B cell (primary cell): ENCODE data around the gene FSTL3. TPM values are rescaled to one million over a fixed set of nuclear protein-coding genes. Genes with fewer than 3 reads are reported as not detected.

Experiments
- ATAC-seq: fragments of 200-7000 bp; cut with Tn5 transposase; one replicate; pipeline ENCODE4 v1.10.0; 2021; ENCODE audit warnings: low read depth, mild to moderate bottlenecking, moderate number of reproducible peaks, moderate library complexity
- CTCF ChIA-PET: fragments of 350-600 bp; sonication (Branson Sonifier 250); formaldehyde crosslinking; loops from one replicate; lab custom pipeline; 2021; ENCODE audit warnings: antibody characterized with exemption, inconsistent platforms; lab: Charles Lee
- POLR2A ChIA-PET: fragments of 350-600 bp; sonication (Branson Sonifier 250); formaldehyde crosslinking; loops from one replicate; lab custom pipeline; 2021; ENCODE audit warnings: antibody characterized with exemption; lab: Charles Lee
- DNase-seq: peaks from one replicate; pipeline ENCODE4 v3.0.0; 2013
- H2AFZ ChIP-seq: 2 replicates; pipeline ENCODE4 v1.6.1; 2012; ENCODE audit warnings: mild to moderate bottlenecking, low read depth, low read length; ENCODE audit not compliant: insufficient read depth, poor library complexity, severe bottlenecking
- H3K27ac ChIP-seq, 2 donors: 1 replicate in 1 of 2; 2 replicates in 1 of 2; pipeline ENCODE4 v1.5.1; 2012 to 2013; ENCODE audit warnings: low read length in 2 of 2, mild to moderate bottlenecking in 2 of 2, moderate library complexity in 1 of 2
- H3K27me3 ChIP-seq, 4 experiments: fragments of 200-600 bp in 1 of 4; sonication (generic) in 1 of 4; replicated peaks in 1 of 4; 1 replicate in 2 of 4; 2 replicates in 2 of 4; pipeline versions ENCODE4 v1.6.1 to v1.7.0; 2013 to 2016; ENCODE audit warnings: low read length in 3 of 4, mild to moderate bottlenecking in 2 of 4, mixed read lengths in 1 of 4, moderate library complexity in 1 of 4; ENCODE audit not compliant: insufficient read depth in 4 of 4, control insufficient read depth in 3 of 4; ENCODE audit errors: control extremely low read depth in 1 of 4
- H3K36me3 ChIP-seq, 2 experiments: replicated peaks in 1 of 2; 1 replicate in 1 of 2; 2 replicates in 1 of 2; pipeline versions ENCODE4 v1.6.1 to v1.7.1; 2013; ENCODE audit warnings: low read length in 1 of 2; ENCODE audit not compliant: insufficient read depth in 2 of 2, control insufficient read depth in 1 of 2; ENCODE audit errors: control extremely low read depth in 1 of 2, extremely low read depth in 1 of 2
- H3K4me1 ChIP-seq, 2 donors: fragments of 200-600 bp in 1 of 2; sonication (generic) in 1 of 2; 1 replicate in 1 of 2; 2 replicates in 1 of 2; pipeline versions ENCODE4 v1.5.1 to v1.6.1; 2013 to 2017; ENCODE audit warnings: low read length in 2 of 2; ENCODE audit not compliant: control insufficient read depth in 2 of 2, insufficient read depth in 2 of 2
- H3K4me2 ChIP-seq: replicated peaks from 2 replicates; pipeline ENCODE3; 2012; ENCODE audit warnings: mild to moderate bottlenecking, low read depth, low read length; ENCODE audit not compliant: poor library complexity, severe bottlenecking
- H3K4me3 ChIP-seq, 5 experiments: fragments of 200-600 bp in 1 of 5; sonication (generic) in 1 of 5; 1 replicate in 3 of 5; 2 replicates in 2 of 5; pipeline versions ENCODE4 v1.5.1 to v1.7.0; 2011 to 2016; ENCODE audit warnings: low read length in 4 of 5, mild to moderate bottlenecking in 4 of 5, low read depth in 2 of 5, control low read depth in 1 of 5, moderate library complexity in 1 of 5; ENCODE audit not compliant: insufficient read depth in 1 of 5; ENCODE audit errors: control extremely low read depth in 1 of 5, extremely low read depth in 1 of 5
- H3K79me2 ChIP-seq: fragments of 200-600 bp; sonication (generic); one replicate; pipeline ENCODE4 v1.6.0; 2016; ENCODE audit warnings: low read length; ENCODE audit not compliant: control insufficient read depth, insufficient read depth
- H3K9ac ChIP-seq: fragments of 200-600 bp; sonication (generic); 2 replicates; pipeline ENCODE4 v1.6.1; 2017; ENCODE audit warnings: mild to moderate bottlenecking, low read length, moderate library complexity
- H3K9me3 ChIP-seq, 3 donors: one replicate each; pipeline versions ENCODE4 v1.6.1 to v1.7.1; 2013; ENCODE audit warnings: low read length in 2 of 3; ENCODE audit not compliant: control insufficient read depth in 2 of 3, insufficient read depth in 1 of 3; ENCODE audit errors: control extremely low read depth in 1 of 3
- H4K20me1 ChIP-seq: 2 replicates; pipeline ENCODE4 v1.6.0; 2012; ENCODE audit warnings: mild to moderate bottlenecking, low read length; ENCODE audit not compliant: insufficient read depth, control insufficient read depth, poor library complexity, severe bottlenecking
- H3K27ac Mint-ChIP-seq: one replicate; pipeline ENCODE4 v1.8.0; 2021; ENCODE audit warnings: mixed read lengths
- H3K27me3 Mint-ChIP-seq: one replicate; pipeline ENCODE4 v1.8.0; 2021; ENCODE audit warnings: mixed read lengths
- H3K4me1 Mint-ChIP-seq: one replicate; pipeline ENCODE4 v1.8.0; 2021; ENCODE audit warnings: mixed read lengths
- H3K4me3 Mint-ChIP-seq: one replicate; pipeline ENCODE4 v1.8.0; 2021; ENCODE audit warnings: mixed read lengths
- H3K9me3 Mint-ChIP-seq: one replicate; pipeline ENCODE4 v1.8.0; 2022; ENCODE audit warnings: mixed read lengths; ENCODE audit not compliant: insufficient read depth
- CTCF ChIP-seq: fragments of 200-600 bp; IDR thresholded peaks from one replicate; pipeline ENCODE4 v1.8.0; 2022; ENCODE audit warnings: antibody characterized with exemption, mild to moderate bottlenecking
- EZH2 ChIP-seq: IDR thresholded peaks from 2 replicates; pipeline ENCODE4 v1.6.1; 2012; ENCODE audit warnings: borderline replicate concordance, low read depth, mild to moderate bottlenecking, moderate library complexity, low read length; ENCODE audit not compliant: insufficient read depth, poor library complexity, severe bottlenecking
- WGBS: methylation state at CpG from one replicate; pipeline ENCODE4 v1.1.5; 2013; ENCODE audit warnings: missing lambda C conversion rate; ENCODE audit not compliant: insufficient coverage; 5-methylcytosine and 5-hydroxymethylcytosine counted together
- intact Hi-C: fragments of 100-400 bp; cut with micrococcal nuclease; formaldehyde crosslinking; loops from one replicate; pipeline ENCODE4 v1.10.0; 2022
- polyA plus RNA-seq: library from polyadenylated mRNA; depleted of rRNA; stranded (reverse); fragments of >200 nt; gene quantifications from 2 replicates; pipeline ENCODE4 v1.2.3, GENCODE V29; 2012
- total RNA-seq, 2 donors: library from RNA; stranded (reverse); fragments of 120-200 nt in 1 of 2; gene quantifications; 1 replicate in 1 of 2; 2 replicates in 1 of 2; pipeline versions ENCODE4 v1.2.3 to v1.2.4, GENCODE V29; 2013 to 2022

Gene FSTL3
- total and polyA plus RNA-seq, 2 donors (not counting 1 experiment from before 2014, with no cell fraction given), result 2.6 to 5.8 TPM

- Mint-ChIP-seq H3K9me3 (no peaks in the 10 kb centered on the region), H3K4me1 (peaks cover 11% of the 10 kb centered on the region), H3K4me3 (no peak overlapping the region), H3K27me3 (peaks cover 6% of the 10 kb centered on the region), H3K27ac (no peak overlapping the region)
- H4K20me1 ChIP-seq, result no peaks in the 10 kb centered on the region
- peaks cover 0 to 28% (median 6%) of the 10 kb centered on the region in 4 experiments for H3K27me3 ChIP-seq
- no peak overlapping the region for H3K4me2 ChIP-seq
- H3K27ac ChIP-seq, result no peak overlapping the region
- 64% methylated on average over 9 of the region's 18 CpGs for WGBS
- H3K9me3 ChIP-seq, result peaks cover 0 to 7% (median 0%) of the 10 kb centered on the region in 3 donors
- no peak overlapping the region for H3K9ac ChIP-seq
- ChIA-PET CTCF (interaction anchor here (1.0 kb wide), 1 partner anchor 15 kb away, joined by 3 read pairs; no protein-coding TSS in a partner anchor), POLR2A (interaction anchor here (0.6 kb wide), 1 partner anchor 945 kb away, joined by 6 read pairs; no protein-coding TSS in a partner anchor)
- no peak overlapping the region for H3K4me3 ChIP-seq
- ATAC-seq, result no peak
- intact Hi-C loops, result no loop called here
- no peaks in the 10 kb centered on the region for H3K79me2 ChIP-seq
- no peaks in the 10 kb centered on the region for H3K36me3 ChIP-seq
- H3K4me1 ChIP-seq, result peaks cover 14 to 22% of the 10 kb centered on the region in 2 donors
- H2AFZ ChIP-seq, result no peak overlapping the region
- TF ChIP-seq EZH2 (no peak), CTCF (no peak)
- no peak for DNase-seq
Observed at GRCh38 chr19:723714-724113, 47.5 kb downstream of the FSTL3 start.

- WGBS, result 76% methylated on average over 10 of the region's 13 CpGs
- H3K27ac Mint-ChIP-seq, result no peak overlapping the region
- Histone ChIP-seq H3K27ac (no peak overlapping the region), H2AFZ (no peak overlapping the region), H3K79me2 (no peaks in the 10 kb centered on the region), H3K4me2 (no peak overlapping the region), H3K4me1 (peaks cover 9 to 17% of the 10 kb centered on the region in 2 donors), H3K27me3 (peaks cover 0 to 18% (median 0%) of the 10 kb centered on the region in 4 experiments), H3K4me3 (no peak overlapping the region), H3K36me3 (no peaks in the 10 kb centered on the region), H4K20me1 (no peaks in the 10 kb centered on the region), H3K9ac (no peak overlapping the region), H3K9me3 (peaks cover 0 to 7% (median 0%) of the 10 kb centered on the region in 3 donors)
- H3K9me3 Mint-ChIP-seq, result no peaks in the 10 kb centered on the region
- ATAC-seq, result no peak
- TF ChIP-seq CTCF (no peak), EZH2 (no peak)
- CTCF ChIA-PET, result no interaction called here
- POLR2A ChIA-PET, result no interaction called here
- peaks cover 11% of the 10 kb centered on the region for H3K4me1 Mint-ChIP-seq
- H3K4me3 Mint-ChIP-seq, result no peak overlapping the region
- intact Hi-C loops, result no loop called here
- peaks cover 6% of the 10 kb centered on the region for H3K27me3 Mint-ChIP-seq
- no peak for DNase-seq
Observed at GRCh38 chr19:725461-726089, 49.4 kb downstream of the FSTL3 start.
